ENCODE results near the gene GAK.
A peak's percentile ranks its signal among the peaks of the same experiment; 100 is the strongest.

GAK gene

GRCh38 chr4:801436-802124 lies 130.5 kb downstream of the GAK start:
- DNase-seq = peak; percentile 8
